ENCODE measurements around the gene SP4. TPM values are rescaled to one million over a fixed set of nuclear protein-coding genes. Genes with fewer than 3 reads are reported as not detected.

The SP4 gene
- total RNA-seq, 1 donor, result 17.0 TPM

- DNase-seq (ENCODE audit: low read depth), result no peak
- no peak overlapping the region for H3K4me3 ChIP-seq (ENCODE audit: low read depth, low read length)
- TF ChIP-seq CTCF (IDR thresholded peaks at IDR 0.05; ENCODE audit: insufficient read depth, low read length), result no peak
Observed at GRCh38 chr7:21480693-21481403, 53.0 kb downstream of the SP4 start.

GRCh38 chr7:21486511-21486910 is 58.6 kb downstream of the SP4 start:
- no peak for TF ChIP-seq CTCF (IDR thresholded peaks at IDR 0.05; ENCODE audit: insufficient read depth, low read length)
- DNase-seq (ENCODE audit: low read depth), result no peak
- no peak overlapping the region for H3K4me3 ChIP-seq (ENCODE audit: low read depth, low read length)

GRCh38 chr7:21495731-21496130 is 67.8 kb downstream of the SP4 start:
- TF ChIP-seq CTCF (IDR thresholded peaks at IDR 0.05; ENCODE audit: insufficient read depth, low read length), result no peak
- no peak overlapping the region for H3K4me3 ChIP-seq (ENCODE audit: low read depth, low read length)
- DNase-seq (ENCODE audit: low read depth), result no peak

- no peak for DNase-seq (ENCODE audit: low read depth)
- TF ChIP-seq CTCF (IDR thresholded peaks at IDR 0.05; ENCODE audit: insufficient read depth, low read length), result no peak
- H3K4me3 ChIP-seq (ENCODE audit: low read depth, low read length), result no peak overlapping the region
Observed at GRCh38 chr7:21497072-21497471, 69.2 kb downstream of the SP4 start.

- no peak for TF ChIP-seq CTCF (IDR thresholded peaks at IDR 0.05; ENCODE audit: insufficient read depth, low read length)
- peak; percentile 3 for DNase-seq (ENCODE audit: low read depth)
- H3K4me3 ChIP-seq (ENCODE audit: low read depth, low read length), result no peak overlapping the region
Observed at GRCh38 chr7:21500117-21500832, 72.4 kb downstream of the SP4 start.

GRCh38 chr7:21504021-21504420 is 76.1 kb downstream of the SP4 start:
- no peak for DNase-seq (ENCODE audit: low read depth)
- no peak for TF ChIP-seq CTCF (IDR thresholded peaks at IDR 0.05; ENCODE audit: insufficient read depth, low read length)
- no peak overlapping the region for H3K4me3 ChIP-seq (ENCODE audit: low read depth, low read length)

Data from fibroblast of the aortic adventitia (primary cell).